Naive thymus-derived CD4-positive, alpha-beta T cell (primary cell): ENCODE measurements around the gene ZBTB37. TPM values are rescaled to one million over a fixed set of nuclear protein-coding genes. Genes with fewer than 3 reads are reported as not detected.

Source experiments
- ATAC-seq: fragments of 150-1000 bp; cut with Tn5 transposase; 2 replicates; pipeline ENCODE4 v1.10.0; 2021; ENCODE audit warnings: mild to moderate bottlenecking, moderate library complexity
- CTCF ChIA-PET: fragments of 350-600 bp; sonication (Branson Sonifier 250); formaldehyde crosslinking; loops from one replicate; lab custom pipeline; 2021; ENCODE audit warnings: antibody characterized with exemption; lab: Charles Lee
- POLR2A ChIA-PET: fragments of 350-600 bp; sonication (Branson Sonifier 250); formaldehyde crosslinking; loops from one replicate; lab custom pipeline; 2021; ENCODE audit warnings: antibody characterized with exemption, inconsistent platforms; lab: Charles Lee
- DNase-seq, 9 donors: peaks; one replicate each; pipeline versions ENCODE4 v3.0.0 to v3.0.0-alpha.2; 2020 to 2022; ENCODE audit warnings: mixed read lengths in 1 of 9
- H3K27ac ChIP-seq: one replicate; pipeline ENCODE4 v1.7.0; 2013; ENCODE audit warnings: mild to moderate bottlenecking, low read depth, low read length, moderate library complexity
- H3K27me3 ChIP-seq, 2 donors: one replicate each; pipeline ENCODE4 v1.7.0; 2013; ENCODE audit warnings: low read length in 2 of 2, mild to moderate bottlenecking in 2 of 2, moderate library complexity in 2 of 2; ENCODE audit not compliant: control insufficient read depth in 2 of 2, insufficient read depth in 2 of 2
- H3K36me3 ChIP-seq, 3 experiments: 1 replicate in 2 of 3; 2 replicates in 1 of 3; pipeline ENCODE4 v1.7.0; 2013; ENCODE audit warnings: low read length in 3 of 3, mild to moderate bottlenecking in 3 of 3, moderate library complexity in 1 of 3; ENCODE audit not compliant: insufficient read depth in 3 of 3, control insufficient read depth in 2 of 3
- H3K4me1 ChIP-seq, 2 donors: one replicate each; pipeline ENCODE4 v1.7.0; 2013; ENCODE audit warnings: low read length in 2 of 2, mild to moderate bottlenecking in 2 of 2, moderate library complexity in 1 of 2; ENCODE audit not compliant: control insufficient read depth in 2 of 2, insufficient read depth in 2 of 2
- H3K4me3 ChIP-seq: 2 replicates; pipeline ENCODE4 v1.7.0; 2013; ENCODE audit warnings: mild to moderate bottlenecking, low read length
- H3K9me3 ChIP-seq, 3 experiments: 1 replicate in 2 of 3; 2 replicates in 1 of 3; pipeline ENCODE4 v1.7.0; 2013; ENCODE audit warnings: low read length in 3 of 3; ENCODE audit not compliant: control insufficient read depth in 2 of 3
- H3K27ac Mint-ChIP-seq, 9 donors: one replicate each; pipeline ENCODE4 v1.8.0; 2020 to 2022; ENCODE audit warnings: mixed read lengths in 9 of 9, mild to moderate bottlenecking in 8 of 9, moderate library complexity in 5 of 9, inconsistent platforms in 2 of 9
- H3K27me3 Mint-ChIP-seq, 5 donors: one replicate each; pipeline ENCODE4 v1.8.0; 2021 to 2022; ENCODE audit warnings: mixed read lengths in 5 of 5, mild to moderate bottlenecking in 1 of 5
- H3K36me3 Mint-ChIP-seq, 5 donors: one replicate each; pipeline ENCODE4 v1.8.0; 2020 to 2022; ENCODE audit warnings: mixed read lengths in 5 of 5, mild to moderate bottlenecking in 3 of 5, inconsistent platforms in 1 of 5
- H3K4me1 Mint-ChIP-seq, 7 donors: one replicate each; pipeline ENCODE4 v1.8.0; 2020 to 2022; ENCODE audit warnings: mixed read lengths in 7 of 7, mild to moderate bottlenecking in 3 of 7, inconsistent platforms in 1 of 7
- H3K4me3 Mint-ChIP-seq, 10 donors: one replicate each; pipeline ENCODE4 v1.8.0; 2020 to 2022; ENCODE audit warnings: mild to moderate bottlenecking in 10 of 10, mixed read lengths in 10 of 10, moderate library complexity in 6 of 10, inconsistent platforms in 2 of 10
- H3K9me3 Mint-ChIP-seq, 11 donors: one replicate each; pipeline ENCODE4 v1.8.0; 2020 to 2022; ENCODE audit warnings: mixed read lengths in 11 of 11, mild to moderate bottlenecking in 4 of 11, inconsistent platforms in 1 of 11, moderate library complexity in 1 of 11
- intact Hi-C, 2 donors: fragments of 100-400 bp; cut with micrococcal nuclease; formaldehyde crosslinking; loops; one replicate each; pipeline ENCODE4 v1.15.1; 2023
- polyA plus RNA-seq, 2 donors: library from polyadenylated mRNA; unstranded; fragments of 300-500 nt; fragmentation: Illumina TruSeq; gene quantifications; one replicate each; pipeline ENCODE4 v1.2.3, GENCODE V29; 2021
- total RNA-seq, 6 experiments: library from RNA in 5 of 6; stranded (reverse) in 5 of 6; gene quantifications; 1 replicate in 5 of 6; 2 replicates in 1 of 6; pipeline ENCODE4 v1.2.3 and lab custom pipeline; 2021 to 2026

ZBTB37 gene
- total and polyA plus RNA-seq, 7 experiments from 2014 or later = 2.1 to 30.3 (median 21.1) TPM

GRCh38 chr1:173863224-173864161, 4.7 kb upstream of the ZBTB37 start:
- ChIA-PET POLR2A (interaction anchor here (1.0 to 2.1 kb wide), 4 partner anchors 11 to 434 kb away, joined by 3 to 7 read pairs (median 3); partner anchors contain the start of genes CENPL and DARS2), CTCF (interaction anchor here (0.6 kb wide), 4 partner anchors 10 to 148 kb away, joined by 3 to 5 read pairs (median 3); no protein-coding TSS in a partner anchor)
- Mint-ChIP-seq H3K4me1 (peaks cover 26 to 43% (median 35%) of the 10 kb centered on the region in 7 donors), H3K27ac (peak overlapping the region in 5 of 9 donors; percentile 4 to 69 (median 21)), H3K36me3 (peaks cover 16 to 49% (median 39%) of the 10 kb centered on the region in 5 donors), H3K4me3 (peak overlapping the region in 2 of 10 donors; percentile 25 to 95), H3K27me3 (peaks cover 0 to 4% (median 0%) of the 10 kb centered on the region in 5 donors), H3K9me3 (peaks cover 0 to 5% (median 0%) of the 10 kb centered on the region in 11 donors)
- H3K4me3 ChIP-seq = no peak overlapping the region
- H3K36me3 ChIP-seq = peaks cover 3 to 48% (median 19%) of the 10 kb centered on the region in 3 experiments
- intact Hi-C loops = no loop called here
- DNase-seq = no peak
- no peak overlapping the region for H3K27ac ChIP-seq
- no peak for ATAC-seq
- no peaks in the 10 kb centered on the region for H3K27me3 ChIP-seq
- H3K4me1 ChIP-seq = peaks cover 19 to 33% of the 10 kb centered on the region in 2 donors
- no peaks in the 10 kb centered on the region for H3K9me3 ChIP-seq

GRCh38 chr1:173864179-173864867, 3.9 kb upstream of the ZBTB37 start:
- DNase-seq (no peak), ATAC-seq (no peak)
- Mint-ChIP-seq H3K36me3 (peaks cover 16 to 49% (median 39%) of the 10 kb centered on the region in 5 donors), H3K9me3 (peaks cover 0 to 5% (median 0%) of the 10 kb centered on the region in 11 donors), H3K27me3 (peaks cover 0 to 4% (median 0%) of the 10 kb centered on the region in 5 donors), H3K4me3 (peak overlapping the region in 8 of 10 donors; percentile 0 to 96 (median 34)), H3K27ac (peak overlapping the region in 6 of 9 donors; percentile 31 to 95 (median 59)), H3K4me1 (peaks cover 32 to 50% (median 41%) of the 10 kb centered on the region in 7 donors)
- intact Hi-C loops = no loop called here
- Histone ChIP-seq H3K27ac (peak overlapping the region; percentile 73), H3K27me3 (no peaks in the 10 kb centered on the region), H3K36me3 (peaks cover 3 to 48% (median 19%) of the 10 kb centered on the region in 3 experiments), H3K4me3 (no peak overlapping the region), H3K9me3 (no peaks in the 10 kb centered on the region), H3K4me1 (peaks cover 23 to 36% of the 10 kb centered on the region in 2 donors)
- ChIA-PET POLR2A (interaction anchor here (0.7 to 2.4 kb wide), 7 partner anchors 10 to 435 kb away, joined by 3 to 9 read pairs (median 3); partner anchors contain the start of genes CENPL and DARS2), CTCF (interaction anchor here (0.6 to 0.7 kb wide), 5 partner anchors 9 to 479 kb away, joined by 3 to 5 read pairs (median 3); no protein-coding TSS in a partner anchor)

- peaks cover 37 to 63% (median 54%) of the 10 kb centered on the region in 7 donors for H3K4me1 Mint-ChIP-seq
- intact Hi-C loops = loop anchor here (5.0 kb wide), 4 partner anchors 67 to 1423 kb away; partner anchors contain the start of genes KIAA0040 (in 1 of the 2) and PIGC (in 1 of the 2)
- H3K9me3 ChIP-seq = no peaks in the 10 kb centered on the region
- H3K27me3 ChIP-seq = no peaks in the 10 kb centered on the region
- H3K27me3 Mint-ChIP-seq = peaks cover 0 to 4% (median 0%) of the 10 kb centered on the region in 5 donors
- peaks cover 3 to 51% (median 19%) of the 10 kb centered on the region in 3 experiments for H3K36me3 ChIP-seq
- H3K36me3 Mint-ChIP-seq = peaks cover 16 to 48% (median 38%) of the 10 kb centered on the region in 5 donors
- ATAC-seq (no peak), DNase-seq (no peak)
- peak overlapping the region; percentile 73 for H3K27ac ChIP-seq
- H3K4me3 Mint-ChIP-seq = peak overlapping the region in 9 of 10 donors; percentile 52 to 98 (median 95)
- peaks cover 0 to 5% (median 0%) of the 10 kb centered on the region in 11 donors for H3K9me3 Mint-ChIP-seq
- peak overlapping the region; percentile 14 for H3K4me3 ChIP-seq
- peaks cover 34 to 47% of the 10 kb centered on the region in 2 donors for H3K4me1 ChIP-seq
- ChIA-PET POLR2A (interaction anchor here (1.2 to 2.4 kb wide), 2 partner anchors 11 to 42 kb away, joined by 5 to 9 read pairs; partner anchors contain the start of gene DARS2), CTCF (interaction anchor here (1.4 kb wide), 1 partner anchor 435 kb away, joined by 3 read pairs; no protein-coding TSS in a partner anchor)
- H3K27ac Mint-ChIP-seq = peak overlapping the region in 8 of 9 donors; percentile 50 to 99 (median 94)
These were observed 2.6 kb upstream of the ZBTB37 start for GRCh38 chr1:173865468-173866164.

GRCh38 chr1:173866413-173867115, 1.6 kb upstream of the ZBTB37 start:
- POLR2A ChIA-PET = interaction anchor here (1.2 to 3.5 kb wide), 3 partner anchors 12 to 294 kb away, joined by 5 to 16 read pairs (median 9); partner anchors contain the start of genes DARS2 and RABGAP1L
- peak overlapping the region; percentile 92 to 98 (median 95) for H3K4me3 Mint-ChIP-seq
- peaks cover 0 to 5% (median 0%) of the 10 kb centered on the region in 11 donors for H3K9me3 Mint-ChIP-seq
- CTCF ChIA-PET = no interaction called here
- peaks cover 3 to 60% (median 19%) of the 10 kb centered on the region in 3 experiments for H3K36me3 ChIP-seq
- ATAC-seq (no peak), DNase-seq (no peak)
- peak overlapping the region; percentile 73 for H3K27ac ChIP-seq
- peaks cover 44 to 72% (median 64%) of the 10 kb centered on the region in 7 donors for H3K4me1 Mint-ChIP-seq
- H3K9me3 ChIP-seq = no peaks in the 10 kb centered on the region
- peaks cover 16 to 53% (median 44%) of the 10 kb centered on the region in 5 donors for H3K36me3 Mint-ChIP-seq
- H3K27me3 ChIP-seq = no peaks in the 10 kb centered on the region
- intact Hi-C loops = loop anchor here (5.0 kb wide), 4 partner anchors 66 to 1424 kb away; partner anchors contain the start of genes KIAA0040 (in 1 of the 2) and PIGC (in 1 of the 2)
- peaks cover 0 to 4% (median 0%) of the 10 kb centered on the region in 5 donors for H3K27me3 Mint-ChIP-seq
- peak overlapping the region; percentile 85 to 99 (median 97) for H3K27ac Mint-ChIP-seq
- H3K4me1 ChIP-seq = peaks cover 42 to 56% of the 10 kb centered on the region in 2 donors
- H3K4me3 ChIP-seq = peak overlapping the region; percentile 88

- POLR2A ChIA-PET = interaction anchor here (0.6 to 3.6 kb wide), 12 partner anchors 10 to 1335 kb away, joined by 3 to 28 read pairs (median 5); partner anchors contain the start of genes CENPL, DARS2, KLHL20 and PRDX6
- peaks cover 0 to 5% (median 0%) of the 10 kb centered on the region in 11 donors for H3K9me3 Mint-ChIP-seq
- H3K27me3 Mint-ChIP-seq = peaks cover 0 to 4% (median 0%) of the 10 kb centered on the region in 5 donors
- CTCF ChIA-PET = no interaction called here
- intact Hi-C loops = loop anchor here (5.0 kb wide), 4 partner anchors 65 to 1425 kb away; partner anchors contain the start of genes KIAA0040 (in 1 of the 2) and PIGC (in 1 of the 2)
- Histone ChIP-seq H3K27ac (peak overlapping the region; percentile 73), H3K9me3 (no peaks in the 10 kb centered on the region), H3K36me3 (peaks cover 3 to 53% (median 19%) of the 10 kb centered on the region in 3 experiments), H3K4me1 (peaks cover 42 to 59% of the 10 kb centered on the region in 2 donors), H3K4me3 (peak overlapping the region; percentile 88), H3K27me3 (no peaks in the 10 kb centered on the region)
- H3K27ac Mint-ChIP-seq = peak overlapping the region; percentile 85 to 99 (median 97)
- DNase-seq = peak in 2 of 9 donors; percentile 4 to 7
- peaks cover 16 to 51% (median 45%) of the 10 kb centered on the region in 5 donors for H3K36me3 Mint-ChIP-seq
- ATAC-seq = no peak
- H3K4me3 Mint-ChIP-seq = peak overlapping the region; percentile 92 to 98 (median 95)
- H3K4me1 Mint-ChIP-seq = peaks cover 47 to 76% (median 64%) of the 10 kb centered on the region in 7 donors
These were observed 933 bp upstream of the ZBTB37 start for GRCh38 chr1:173867141-173867752.
